Myocyte (in vitro differentiated cells): ENCODE data around the gene TAPBPL. TPM values are rescaled to one million over a fixed set of nuclear protein-coding genes. Genes with fewer than 3 reads are reported as not detected.
"Not testable (repeated sequence)": the region's sequence is repeated elsewhere in the genome, so short reads cannot be mapped to it uniquely, and the experiment has no call there.

ENCODE experiments used
- DNase-seq: peaks from one replicate; pipeline ENCODE4 v3.0.0-alpha.2; 2012; ENCODE audit warnings: low read depth
- polyA plus RNA-seq: library from polyadenylated mRNA; unstranded; fragments of >200 nt; gene quantifications from one replicate; pipeline ENCODE4 v1.2.1, GENCODE V29; 2012; ENCODE audit warnings: missing spikeins
- total RNA-seq: library from RNA; depleted of rRNA; stranded (reverse); fragments of >200 nt; gene quantifications from 2 replicates; pipeline ENCODE4 v1.2.3, GENCODE V29; 2014

The TAPBPL gene
- 10.9 and 14.0 TPM in 2 replicates for total RNA-seq
- polyA plus RNA-seq: 12.9 TPM

DNA sequence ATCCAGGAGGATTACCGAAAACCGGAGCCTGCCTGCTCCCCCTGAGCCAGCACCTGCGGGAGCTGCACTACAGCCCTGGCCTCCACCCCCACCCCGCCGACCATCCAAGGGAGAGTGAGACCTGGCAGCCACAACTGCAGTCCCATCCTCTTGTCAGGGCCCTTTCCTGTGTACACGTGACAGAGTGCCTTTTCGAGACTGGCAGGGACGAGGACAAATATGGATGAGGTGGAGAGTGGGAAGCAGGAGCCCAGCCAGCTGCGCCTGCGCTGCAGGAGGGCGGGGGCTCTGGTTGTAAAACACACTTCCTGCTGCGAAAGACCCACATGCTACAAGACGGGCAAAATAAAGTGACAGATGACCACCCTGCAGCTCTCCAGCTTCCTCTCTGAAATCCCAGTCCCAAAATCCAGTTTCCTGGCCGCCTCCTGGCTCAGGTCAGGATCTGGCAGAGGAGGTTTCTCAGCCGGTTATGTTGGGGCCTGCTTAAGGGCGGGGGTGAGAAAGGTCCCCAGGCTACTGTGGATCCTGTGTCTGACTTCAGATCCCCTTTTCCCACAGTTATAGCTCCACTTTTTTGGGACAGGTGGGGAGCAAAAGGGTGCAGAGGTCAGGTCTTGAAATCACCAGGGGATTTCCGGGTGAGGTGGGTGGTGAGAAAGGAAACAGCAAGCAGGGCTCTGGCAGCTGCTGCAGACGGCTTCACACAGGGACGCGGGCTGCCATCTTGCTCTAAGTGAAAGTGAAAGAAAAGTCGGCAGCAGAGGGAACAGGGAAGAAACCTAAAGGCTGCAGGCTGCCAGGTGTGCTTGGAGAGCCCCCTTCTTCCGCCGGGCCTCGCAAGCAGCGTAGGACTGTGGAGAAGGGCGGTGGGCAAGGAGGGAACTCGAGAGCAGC lies at the start of gene TAPBPL:
TSS of gene TAPBPL (plus strand) at position 695 of the 897 bp plus-strand sequence. CDS start 207 bp downstream, outside the sequence.
- peak; percentile 95 for DNase-seq

DNA sequence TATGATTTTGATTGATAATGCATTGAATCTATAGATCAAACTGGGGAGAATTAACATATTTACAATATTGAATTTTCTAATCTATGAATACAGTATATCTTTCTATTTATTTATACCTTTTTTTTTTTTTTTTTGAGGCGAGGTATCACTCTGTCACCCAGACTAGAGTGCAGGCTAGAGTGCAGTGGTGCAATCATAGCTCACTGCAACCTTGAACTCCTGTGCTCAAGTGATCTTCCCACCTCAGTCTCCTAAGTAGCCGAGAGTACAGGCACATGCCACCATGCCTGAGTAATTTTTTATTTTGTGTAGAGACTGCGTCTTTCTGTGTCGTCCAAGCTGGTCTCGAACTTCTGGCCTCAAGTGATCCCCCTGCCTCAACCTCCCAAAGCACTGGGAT lies 47.5 kb upstream of the TAPBPL start:
- DNase-seq: no peak

DNA sequence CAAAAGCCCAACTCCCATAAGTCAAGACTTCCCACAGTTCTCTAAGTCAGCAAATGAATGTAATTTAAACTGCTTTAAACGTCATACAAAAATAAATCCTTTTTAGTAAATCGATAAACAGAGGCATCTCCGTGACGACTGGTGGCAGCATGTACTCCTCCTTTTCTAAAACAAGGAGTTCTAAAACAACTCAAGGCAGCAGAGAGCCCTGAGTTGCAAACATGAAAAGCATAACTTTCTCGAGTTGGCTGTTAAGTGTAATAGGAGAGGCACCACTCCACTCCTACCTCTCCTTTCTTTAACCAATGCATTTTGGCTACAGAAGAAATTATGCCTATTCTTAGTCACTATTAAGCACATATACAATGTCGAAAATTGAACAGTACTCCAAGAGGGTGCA lies 45.9 kb upstream of the TAPBPL start:
- DNase-seq: no peak

GRCh38 chr12:6407236-6407954 lies 44.4 kb upstream of the TAPBPL start:
- no peak for DNase-seq

DNA sequence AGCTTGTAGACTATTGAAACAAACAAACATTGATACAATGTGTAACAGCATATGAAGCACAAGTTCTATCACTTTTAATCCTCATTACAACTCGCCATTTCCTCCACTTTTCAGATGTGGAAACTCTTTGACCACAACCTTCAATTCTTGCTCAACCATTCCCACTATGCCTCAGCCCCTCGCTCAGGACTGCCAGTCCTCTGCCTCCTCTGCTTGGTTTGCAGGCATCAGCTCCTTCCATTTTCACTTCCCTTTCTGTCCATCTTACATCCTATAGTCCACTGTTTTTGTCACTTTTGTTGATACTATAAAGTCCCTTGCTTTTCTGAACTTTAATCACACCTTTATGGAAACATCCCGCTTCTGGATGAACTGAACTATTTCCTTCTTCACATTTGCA lies 35.2 kb upstream of the TAPBPL start:
- DNase-seq: no peak

DNA sequence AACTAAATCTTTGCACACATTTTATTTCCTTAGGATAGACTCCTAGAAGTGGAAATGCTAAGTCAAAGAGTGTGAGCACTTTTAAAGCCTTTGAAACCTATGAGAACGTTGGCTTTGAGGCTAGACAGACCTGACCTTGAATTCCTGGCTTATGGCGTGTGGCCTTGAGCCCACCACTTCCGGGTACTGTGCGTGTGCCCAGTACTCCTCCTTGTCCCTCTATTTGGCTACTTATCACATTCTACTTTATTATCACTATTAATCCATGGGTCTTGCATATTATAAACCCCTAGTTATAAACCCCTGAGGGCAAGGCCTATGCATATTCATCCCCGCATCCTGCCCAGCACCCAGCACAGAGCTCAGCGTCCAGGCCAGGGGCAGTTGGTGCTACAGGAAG lies 33.0 kb upstream of the TAPBPL start:
- no peak for DNase-seq

DNA sequence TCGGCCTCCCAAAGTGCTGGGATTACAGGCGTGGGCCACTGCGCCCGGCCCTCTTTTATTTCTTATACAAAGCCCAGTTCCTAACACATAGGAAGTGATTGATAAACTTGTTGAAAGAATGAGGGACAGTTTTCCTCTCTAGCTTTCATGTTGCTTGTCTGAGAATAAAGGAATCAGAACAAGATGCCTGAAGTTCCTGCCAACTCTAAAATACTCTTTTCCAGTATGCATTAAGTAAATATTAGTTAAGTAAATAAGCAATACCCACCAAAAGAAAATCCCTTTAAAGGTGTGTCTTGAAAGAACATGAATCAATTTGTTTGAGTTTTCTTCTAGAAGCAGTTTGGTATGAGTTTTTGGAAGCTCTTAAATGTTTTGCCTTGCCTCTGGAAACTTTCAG lies 31.5 kb upstream of the TAPBPL start:
- no peak for DNase-seq

- peak; percentile 95 for DNase-seq
These were observed 28.4 kb upstream of the TAPBPL start for GRCh38 chr12:6423267-6424007.

- no peak for DNase-seq
These were observed 27.9 kb upstream of the TAPBPL start for GRCh38 chr12:6424008-6424347.

- DNase-seq: no peak
These were observed 27.0 kb upstream of the TAPBPL start for GRCh38 chr12:6424866-6425265.

- peak; percentile 57 for DNase-seq
These were observed 26.0 kb upstream of the TAPBPL start for GRCh38 chr12:6425590-6426531.

DNA sequence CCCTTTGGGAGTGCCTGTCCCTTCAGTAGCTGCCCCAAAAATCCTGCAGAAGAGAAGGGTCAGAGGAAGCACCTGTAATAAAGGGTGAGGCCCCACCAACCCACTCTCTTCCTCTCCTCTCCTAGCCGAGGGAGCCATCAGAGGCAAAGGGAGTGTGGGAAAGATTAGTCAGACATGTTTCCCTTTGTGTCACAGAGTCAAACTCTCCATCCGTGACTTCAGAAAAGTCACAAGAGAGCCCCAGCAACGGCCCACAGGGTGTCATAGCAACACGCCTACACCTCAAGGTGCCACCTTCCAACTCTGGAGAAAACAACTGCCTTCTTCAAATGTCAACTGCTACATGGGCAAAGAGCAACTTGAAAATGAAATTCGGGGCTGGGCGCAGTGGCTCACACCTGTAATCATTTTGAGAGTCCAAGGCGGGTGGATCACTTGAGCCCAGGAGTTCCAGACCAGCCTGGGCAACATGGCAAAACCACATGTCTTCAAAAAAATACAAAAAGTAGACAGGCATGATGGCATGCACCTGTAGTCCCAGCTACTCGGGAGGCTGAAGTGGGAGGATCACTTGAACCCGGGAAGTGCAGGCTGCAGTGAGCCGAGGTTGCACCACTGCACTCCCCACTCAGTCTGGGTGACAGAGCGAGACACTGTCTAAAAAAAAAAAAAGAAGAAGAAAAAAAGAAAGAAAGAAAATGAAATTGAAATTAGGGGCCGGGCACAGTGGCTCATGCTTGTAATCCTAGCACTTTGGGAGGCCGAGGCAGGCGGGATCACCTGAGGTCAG lies 24.8 kb upstream of the TAPBPL start:
- no peak for DNase-seq

DNA sequence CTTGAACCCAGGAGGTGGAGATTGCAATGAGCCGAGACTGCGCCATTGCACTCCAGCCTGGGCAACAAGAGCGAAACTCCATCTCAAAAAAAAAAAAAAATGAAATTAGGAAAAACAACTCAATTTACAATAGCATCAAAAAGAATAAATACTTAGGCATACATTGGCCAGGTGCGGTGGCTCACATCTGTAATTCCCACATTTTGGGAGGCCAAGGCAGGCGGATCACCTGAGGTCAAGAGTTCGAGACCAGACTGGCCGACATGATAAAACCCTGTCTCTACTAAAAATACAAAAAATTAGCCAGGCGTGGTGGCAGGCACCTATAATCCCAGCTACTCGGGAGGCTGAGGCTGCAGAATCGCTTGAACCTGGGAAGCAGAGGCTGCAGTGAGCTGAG lies 24.0 kb upstream of the TAPBPL start:
- DNase-seq: not testable (repeated sequence)

GRCh38 chr12:6428326-6428725 lies 23.5 kb upstream of the TAPBPL start:
- no peak for DNase-seq

DNA sequence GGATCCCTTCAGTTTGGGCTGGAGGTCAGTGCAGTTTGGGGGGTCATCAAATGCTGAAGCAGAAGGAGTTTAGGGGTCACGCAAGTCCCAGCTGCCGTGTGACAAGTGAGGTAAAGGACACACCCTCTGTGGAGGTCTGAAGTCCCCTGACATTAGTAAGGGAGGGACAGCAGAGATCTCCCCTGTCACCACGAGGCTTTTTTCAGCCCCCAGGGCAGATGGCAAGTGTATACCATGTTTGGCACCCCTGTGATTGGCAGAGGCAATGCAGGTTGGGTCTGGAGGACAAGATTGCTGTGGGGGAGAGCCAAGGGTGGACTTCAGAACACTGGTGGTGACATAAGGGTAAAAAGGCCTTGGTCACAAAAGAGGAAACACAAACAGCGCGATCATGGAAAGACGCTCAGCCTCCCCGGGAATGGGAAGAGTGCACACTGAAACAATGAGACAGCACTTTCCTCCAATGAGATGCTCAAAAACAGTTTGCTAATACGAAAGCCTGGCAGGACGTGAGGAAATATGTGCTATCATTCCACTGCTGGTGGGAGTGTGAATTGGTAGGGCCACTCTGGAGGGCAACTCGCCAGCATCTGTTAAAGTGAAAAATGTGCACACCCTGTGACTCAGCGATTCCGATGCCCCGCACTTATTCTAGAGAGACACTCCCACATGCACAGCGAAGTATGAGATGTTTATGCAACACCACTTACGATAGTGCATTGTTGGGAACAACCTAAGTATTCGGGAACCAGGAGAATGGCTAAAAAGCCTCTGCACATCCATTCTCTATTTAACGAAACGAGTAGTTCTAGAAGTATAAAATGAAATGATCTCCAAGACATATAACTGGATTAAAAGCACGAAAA lies 21.5 kb upstream of the TAPBPL start:
- DNase-seq: peak; percentile 95

- no peak for DNase-seq
These were observed 18.9 kb upstream of the TAPBPL start for GRCh38 chr12:6432991-6433390.

DNA sequence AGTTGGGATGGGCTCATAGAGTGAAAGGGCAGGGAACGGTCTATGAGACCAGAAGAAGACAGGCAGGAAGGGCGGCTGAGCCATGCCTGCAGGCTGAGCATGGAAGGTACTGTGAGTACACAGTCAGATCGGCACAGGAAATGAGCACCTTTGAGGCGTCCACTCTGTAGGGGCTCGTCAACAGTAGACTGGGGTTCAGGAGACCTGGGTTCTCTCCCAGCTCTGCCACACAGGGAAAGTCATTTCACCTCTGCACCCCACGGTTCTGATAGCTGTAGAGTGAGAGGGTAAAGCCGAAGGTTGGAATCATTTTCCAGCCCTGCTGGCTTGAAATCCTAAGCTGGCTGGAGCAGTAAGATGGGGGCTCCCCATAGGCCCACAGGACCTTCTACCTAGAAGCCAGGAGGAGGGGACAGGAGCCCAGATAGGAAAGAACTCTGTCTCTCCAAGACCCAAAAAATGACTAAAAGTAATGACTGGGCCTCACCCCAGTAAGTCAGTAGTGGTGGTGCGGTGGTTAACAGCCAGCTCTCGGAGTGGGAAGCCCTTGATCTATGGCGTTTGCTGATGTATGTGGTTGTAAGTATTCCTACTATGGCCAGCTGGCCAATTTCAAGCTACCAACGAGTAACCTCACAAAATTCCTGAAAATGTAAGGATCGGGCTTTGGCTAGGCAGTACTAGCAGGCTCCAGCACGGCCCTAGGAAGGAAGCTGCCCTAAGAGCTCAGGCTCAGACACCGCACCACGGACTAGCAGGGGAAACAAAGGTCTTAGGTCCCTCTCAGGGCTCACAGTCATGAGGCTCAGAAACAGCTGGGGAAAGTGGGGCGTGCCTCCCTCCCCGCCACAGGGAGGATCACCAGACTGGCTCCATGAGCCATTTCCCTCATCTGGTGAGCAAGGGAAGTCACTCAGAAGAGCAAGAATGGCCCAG lies 17.4 kb upstream of the TAPBPL start:
- peak; percentile 26 for DNase-seq
